Mesendoderm (in vitro differentiated cells): Measurements from ENCODE around the gene GAB2.

Experiments used
- DNase-seq: peaks from one replicate; pipeline ENCODE4 v3.0.0; 2013
- H2AK5ac ChIP-seq: 2 replicates; pipeline ENCODE4 v1.6.1; 2013; ENCODE audit warnings: low read length, inconsistent platforms
- H2BK120ac ChIP-seq: 2 replicates; pipeline ENCODE4 v1.6.1; 2013; ENCODE audit warnings: low read depth, mild to moderate bottlenecking, low read length, moderate library complexity, mixed read lengths
- H2BK15ac ChIP-seq: replicated peaks from 2 replicates; pipeline ENCODE4 v1.6.1; 2013; ENCODE audit warnings: low read depth, mild to moderate bottlenecking, moderate library complexity
- H2BK5ac ChIP-seq: 2 replicates; pipeline ENCODE4 v1.6.1; 2013; ENCODE audit warnings: low read length, inconsistent platforms
- H3K18ac ChIP-seq: 2 replicates; pipeline ENCODE4 v1.6.1; 2013; ENCODE audit warnings: mild to moderate bottlenecking, low read length, mixed read lengths
- H3K23ac ChIP-seq: one replicate; pipeline ENCODE4 v1.6.1; 2013; ENCODE audit warnings: low read length
- H3K27ac ChIP-seq: 2 replicates; pipeline ENCODE4 v1.5.1; 2013; ENCODE audit warnings: low read depth, mild to moderate bottlenecking, inconsistent platforms, low read length, moderate library complexity
- H3K27me3 ChIP-seq: 2 replicates; pipeline ENCODE4 v1.6.1; 2013; ENCODE audit warnings: low read length, control low read depth, mild to moderate bottlenecking, inconsistent platforms; ENCODE audit not compliant: insufficient read depth, poor library complexity
- H3K36me3 ChIP-seq: 2 replicates; pipeline ENCODE4 v1.6.1; 2013; ENCODE audit warnings: low read length, inconsistent platforms; ENCODE audit not compliant: control insufficient read depth, insufficient read depth
- H3K4ac ChIP-seq: one replicate; pipeline ENCODE4 v1.6.1; 2013; ENCODE audit warnings: low read depth, mild to moderate bottlenecking, low read length, moderate library complexity
- H3K4me1 ChIP-seq: 2 replicates; pipeline ENCODE4 v1.6.1; 2013; ENCODE audit warnings: low read depth, low read length, inconsistent platforms; ENCODE audit not compliant: control insufficient read depth
- H3K4me2 ChIP-seq: 2 replicates; pipeline ENCODE4 v1.6.1; 2013; ENCODE audit warnings: low read length
- H3K4me3 ChIP-seq: 2 replicates; pipeline ENCODE4 v1.5.1; 2013; ENCODE audit warnings: mild to moderate bottlenecking, low read length
- H3K56ac ChIP-seq: one replicate; pipeline ENCODE4 v1.6.1; 2013; ENCODE audit warnings: low read length
- H3K79me1 ChIP-seq: 2 replicates; pipeline ENCODE4 v1.6.1; 2013; ENCODE audit warnings: low read length, inconsistent platforms
- H3K79me2 ChIP-seq: 2 replicates; pipeline ENCODE4 v1.6.1; 2013; ENCODE audit warnings: mild to moderate bottlenecking, low read length; ENCODE audit not compliant: control insufficient read depth, insufficient read depth
- H3K9ac ChIP-seq: 2 replicates; pipeline ENCODE4 v1.6.1; 2013; ENCODE audit warnings: low read length, inconsistent platforms
- H4K5ac ChIP-seq: one replicate; pipeline ENCODE4 v1.6.1; 2013; ENCODE audit warnings: low read length
- H4K8ac ChIP-seq: one replicate; pipeline ENCODE4 v1.6.1; 2013; ENCODE audit warnings: low read depth, mild to moderate bottlenecking, control low read depth, low read length, moderate library complexity
- WGBS: extraction: QIAGEN DNeasy Blood & Tissue Kit; methylation state at CpG from one replicate; pipeline ENCODE4 v1.1.7; 2013; ENCODE audit warnings: low lambda C conversion rate, missing lambda C conversion rate; ENCODE audit not compliant: insufficient coverage; ENCODE audit errors: extremely low coverage; 5-methylcytosine and 5-hydroxymethylcytosine counted together

Gene GAB2

GRCh38 chr11:78289552-78290292, 127.9 kb downstream of the GAB2 start:
- Histone ChIP-seq H3K27ac (no peak overlapping the region), H3K4me3 (no peak overlapping the region), H4K5ac (no peak overlapping the region), H3K9ac (no peak overlapping the region), H2BK120ac (no peak overlapping the region), H4K8ac (no peak overlapping the region), H3K4ac (no peak overlapping the region), H3K79me1 (no peaks in the 10 kb centered on the region), H3K23ac (no peak overlapping the region), H2BK15ac (no peak overlapping the region), H2BK5ac (no peak overlapping the region), H3K56ac (no peak overlapping the region), H3K79me2 (no peaks in the 10 kb centered on the region), H3K18ac (no peak overlapping the region), H2AK5ac (no peak overlapping the region), H3K36me3 (no peaks in the 10 kb centered on the region), H3K4me1 (no peaks in the 10 kb centered on the region), H3K4me2 (no peak overlapping the region), H3K27me3 (no peaks in the 10 kb centered on the region)
- DNase-seq, result no peak
- WGBS, result no CpG with 5 or more reads among the region's 7 CpGs

GRCh38 chr11:78284260-78284659, 133.4 kb downstream of the GAB2 start:
- no peaks in the 10 kb centered on the region for H3K79me1 ChIP-seq
- no peaks in the 10 kb centered on the region for H3K27me3 ChIP-seq
- no peak for DNase-seq
- H3K4me3 ChIP-seq, result no peak overlapping the region
- H3K4ac ChIP-seq, result no peak overlapping the region
- WGBS, result no CpG with 5 or more reads among the region's 5 CpGs
- H3K79me2 ChIP-seq, result no peaks in the 10 kb centered on the region
- H3K18ac ChIP-seq, result no peak overlapping the region
- H3K56ac ChIP-seq, result no peak overlapping the region
- no peak overlapping the region for H3K9ac ChIP-seq
- H2AK5ac ChIP-seq, result no peak overlapping the region
- no peak overlapping the region for H2BK15ac ChIP-seq
- no peaks in the 10 kb centered on the region for H3K36me3 ChIP-seq
- H3K23ac ChIP-seq, result no peak overlapping the region
- no peak overlapping the region for H4K5ac ChIP-seq
- H4K8ac ChIP-seq, result no peak overlapping the region
- H3K27ac ChIP-seq, result no peak overlapping the region
- H3K4me2 ChIP-seq, result no peak overlapping the region
- H3K4me1 ChIP-seq, result no peaks in the 10 kb centered on the region
- H2BK5ac ChIP-seq, result no peak overlapping the region
- no peak overlapping the region for H2BK120ac ChIP-seq

- no peak overlapping the region for H3K9ac ChIP-seq
- H3K4me1 ChIP-seq, result no peaks in the 10 kb centered on the region
- no peak overlapping the region for H2AK5ac ChIP-seq
- 100% methylated on average over 1 of the region's 1 CpG for WGBS
- no peak overlapping the region for H2BK5ac ChIP-seq
- H4K5ac ChIP-seq, result no peak overlapping the region
- H4K8ac ChIP-seq, result no peak overlapping the region
- no peak overlapping the region for H3K56ac ChIP-seq
- no peak for DNase-seq
- H3K23ac ChIP-seq, result no peak overlapping the region
- no peak overlapping the region for H3K4me3 ChIP-seq
- no peak overlapping the region for H3K18ac ChIP-seq
- no peaks in the 10 kb centered on the region for H3K79me1 ChIP-seq
- no peaks in the 10 kb centered on the region for H3K27me3 ChIP-seq
- H2BK120ac ChIP-seq, result no peak overlapping the region
- H3K27ac ChIP-seq, result no peak overlapping the region
- H3K4ac ChIP-seq, result no peak overlapping the region
- no peak overlapping the region for H2BK15ac ChIP-seq
- H3K36me3 ChIP-seq, result no peaks in the 10 kb centered on the region
- no peak overlapping the region for H3K4me2 ChIP-seq
- no peaks in the 10 kb centered on the region for H3K79me2 ChIP-seq
Measured at GRCh38 chr11:78282821-78283220, 134.8 kb downstream of the GAB2 start.

- no peaks in the 10 kb centered on the region for H3K4me1 ChIP-seq
- H3K9ac ChIP-seq, result no peak overlapping the region
- no peaks in the 10 kb centered on the region for H3K79me1 ChIP-seq
- H3K4ac ChIP-seq, result no peak overlapping the region
- H3K18ac ChIP-seq, result no peak overlapping the region
- no peak overlapping the region for H3K56ac ChIP-seq
- H3K4me2 ChIP-seq, result no peak overlapping the region
- H3K79me2 ChIP-seq, result no peaks in the 10 kb centered on the region
- H4K5ac ChIP-seq, result no peak overlapping the region
- no peak overlapping the region for H4K8ac ChIP-seq
- no peak overlapping the region for H2BK15ac ChIP-seq
- no peaks in the 10 kb centered on the region for H3K36me3 ChIP-seq
- H2AK5ac ChIP-seq, result no peak overlapping the region
- H3K27me3 ChIP-seq, result no peaks in the 10 kb centered on the region
- DNase-seq, result no peak
- WGBS, result no CpG with 5 or more reads among the region's 2 CpGs
- H3K4me3 ChIP-seq, result no peak overlapping the region
- H3K27ac ChIP-seq, result no peak overlapping the region
- H2BK5ac ChIP-seq, result no peak overlapping the region
- no peak overlapping the region for H2BK120ac ChIP-seq
- H3K23ac ChIP-seq, result no peak overlapping the region
Measured at GRCh38 chr11:78281511-78281910, 136.1 kb downstream of the GAB2 start.

GRCh38 chr11:78277314-78277994, 140.2 kb downstream of the GAB2 start:
- Histone ChIP-seq H3K23ac (no peak overlapping the region), H3K4me3 (no peak overlapping the region), H3K27ac (no peak overlapping the region), H3K4me2 (no peak overlapping the region), H2BK5ac (no peak overlapping the region), H2BK120ac (no peak overlapping the region), H3K56ac (no peak overlapping the region), H3K79me1 (no peaks in the 10 kb centered on the region), H2BK15ac (no peak overlapping the region), H3K36me3 (no peaks in the 10 kb centered on the region), H4K5ac (no peak overlapping the region), H3K79me2 (no peaks in the 10 kb centered on the region), H3K18ac (no peak overlapping the region), H3K27me3 (no peaks in the 10 kb centered on the region), H3K9ac (no peak overlapping the region), H4K8ac (no peak overlapping the region), H3K4me1 (no peaks in the 10 kb centered on the region), H2AK5ac (no peak overlapping the region), H3K4ac (no peak overlapping the region)
- no CpG with 5 or more reads among the region's 7 CpGs for WGBS
- no peak for DNase-seq
